SHP77 treated with DMSO at 0.1 percent for 48 hours (cell line): ENCODE results near the gene WRNIP1.
"Not testable (repeated sequence)": the region's sequence is repeated elsewhere in the genome, so short reads cannot be mapped to it uniquely, and the experiment has no call there.

Experiments
- DNase-seq: peaks from one replicate; lab custom pipeline; 2025; lab: John Stamatoyannopoulos, UW

The WRNIP1 gene

DNA sequence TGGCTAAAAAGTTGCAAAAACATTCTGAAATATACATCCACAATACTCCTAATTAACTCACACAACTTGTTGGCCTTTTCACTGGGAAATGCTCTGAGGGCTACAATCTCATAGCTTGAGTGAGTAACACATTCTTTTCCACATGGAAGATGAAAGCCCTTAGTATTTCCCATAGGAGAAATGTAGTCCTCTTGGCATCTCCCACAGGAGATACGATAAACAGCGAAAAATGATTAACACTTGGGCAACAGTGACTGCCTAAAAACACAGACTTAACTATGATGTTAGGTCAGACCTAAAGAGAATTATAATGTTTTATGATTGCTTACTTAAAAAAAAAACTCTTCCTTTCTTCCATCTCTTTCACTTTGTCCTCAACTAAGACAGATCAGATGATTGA, 23.4 kb upstream of the WRNIP1 start:
- no peak for DNase-seq

- no peak for DNase-seq
Measured at GRCh38 chr6:2743280-2744208, 21.6 kb upstream of the WRNIP1 start.

DNA sequence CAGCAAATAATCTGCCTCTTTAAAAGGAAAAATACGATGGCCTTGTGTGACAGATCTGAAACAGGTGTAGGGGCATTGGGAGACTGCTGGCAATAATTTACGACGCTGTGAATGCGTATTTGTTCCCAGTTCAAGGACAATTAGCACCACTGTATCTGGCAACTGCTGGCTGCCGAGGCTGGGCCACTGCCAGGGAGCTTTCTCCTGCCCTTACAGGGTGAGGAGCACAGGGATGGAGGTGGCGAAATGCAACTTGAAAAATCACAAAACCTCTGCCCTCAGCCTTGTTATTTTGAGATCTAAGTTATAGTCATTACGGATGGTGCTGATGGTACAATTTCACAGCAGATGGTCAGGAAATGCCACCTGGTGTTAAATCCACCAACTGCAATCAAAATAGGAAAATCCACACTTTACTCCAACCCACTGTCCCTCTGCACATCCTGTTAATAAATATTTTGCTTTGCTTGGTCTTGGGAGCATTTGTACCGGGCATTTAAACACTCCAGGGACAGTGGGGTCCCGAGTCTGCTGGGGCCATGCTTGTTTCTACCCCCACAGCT, 20.9 kb upstream of the WRNIP1 start:
- DNase-seq, result peak; percentile 64

- no peak for DNase-seq
Measured at GRCh38 chr6:2744778-2745177, 20.4 kb upstream of the WRNIP1 start.

- no peak for DNase-seq
Measured at GRCh38 chr6:2745246-2745645, 19.9 kb upstream of the WRNIP1 start.

DNA sequence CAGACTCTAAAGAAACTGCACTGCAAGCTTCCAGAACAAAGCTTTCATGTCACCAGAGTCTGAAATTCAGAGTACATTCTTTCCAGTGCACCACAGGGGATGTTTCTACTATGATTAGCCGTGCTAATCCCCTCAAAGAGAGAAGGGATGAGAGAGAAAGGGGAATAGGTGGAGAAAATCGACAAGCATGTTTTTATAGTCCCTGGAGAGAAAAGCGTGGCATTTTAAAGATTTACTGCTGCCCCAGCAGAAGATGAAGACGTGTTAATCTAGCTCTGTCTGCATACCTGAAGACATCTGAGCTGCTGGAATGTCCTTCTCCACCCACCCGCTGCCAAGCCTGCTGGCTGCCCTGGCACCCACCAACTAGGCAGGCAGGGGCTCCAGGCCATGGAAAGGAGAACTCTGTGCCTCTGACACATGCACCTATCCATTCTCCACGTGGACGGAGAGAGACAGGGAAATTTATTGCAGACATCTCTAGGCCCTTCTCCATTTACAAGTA, 18.6 kb upstream of the WRNIP1 start:
- DNase-seq, result no peak

- DNase-seq, result no peak
Measured at GRCh38 chr6:2748183-2748582, 17.0 kb upstream of the WRNIP1 start.

GRCh38 chr6:2749969-2750600, 15.1 kb upstream of the WRNIP1 start:
- peak; percentile 64 for DNase-seq

DNA sequence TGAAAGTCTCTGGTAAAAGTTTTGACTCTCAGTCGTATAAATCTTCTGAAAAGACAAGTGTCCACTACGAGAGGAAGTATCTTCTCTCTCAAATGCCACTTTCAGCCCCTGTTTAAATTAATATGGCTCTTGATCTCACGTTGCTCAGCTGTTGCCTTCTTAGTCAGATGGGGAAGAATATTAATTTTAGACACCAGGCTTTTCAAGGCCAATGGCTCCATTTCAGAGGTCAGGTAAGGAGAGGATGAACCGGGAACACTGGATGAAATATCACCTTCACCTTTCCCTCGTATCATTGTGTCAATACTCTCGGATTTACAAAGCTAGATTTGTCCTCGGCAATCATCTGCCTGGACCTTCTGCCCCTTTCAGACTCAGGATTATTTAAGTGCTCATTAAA, 14.4 kb upstream of the WRNIP1 start, which contains the start of gene MYLK4:
MYLK4 (minus strand) TSS at position 91 of the 400 bp plus-strand sequence. CDS start 1,628 bp downstream, outside the sequence.
- no peak for DNase-seq

GRCh38 chr6:2751871-2752270, 13.3 kb upstream of the WRNIP1 start:
- DNase-seq, result no peak

DNA sequence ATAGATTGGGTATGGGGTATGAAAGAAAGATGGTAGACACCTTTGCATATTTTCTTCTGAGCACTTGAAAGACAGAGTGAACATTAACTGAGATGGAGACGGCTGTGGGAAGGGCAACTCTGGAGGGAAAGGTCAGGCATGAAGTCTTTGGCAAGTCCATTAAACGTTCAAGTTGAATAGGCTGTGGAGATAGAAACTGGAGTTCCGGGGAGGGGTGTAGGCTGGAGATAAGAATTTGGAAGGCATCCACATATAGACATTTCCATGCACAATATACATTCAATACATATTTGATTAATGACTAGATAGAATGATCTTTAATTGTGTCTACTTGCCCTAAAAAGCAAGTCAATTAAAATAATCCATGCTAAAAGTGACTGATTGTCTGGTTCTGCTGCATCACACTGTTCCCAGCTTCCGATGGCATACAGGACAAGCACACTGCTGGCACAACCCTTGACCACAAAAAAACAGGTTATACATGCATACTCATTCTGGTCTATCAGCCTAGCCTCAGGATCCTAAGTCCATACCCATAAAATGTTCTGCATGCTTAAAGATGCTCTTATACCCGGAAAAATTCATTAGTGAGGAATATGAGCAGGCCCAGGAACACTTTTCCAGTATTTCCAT, 12.6 kb upstream of the WRNIP1 start:
- no peak for DNase-seq

DNA sequence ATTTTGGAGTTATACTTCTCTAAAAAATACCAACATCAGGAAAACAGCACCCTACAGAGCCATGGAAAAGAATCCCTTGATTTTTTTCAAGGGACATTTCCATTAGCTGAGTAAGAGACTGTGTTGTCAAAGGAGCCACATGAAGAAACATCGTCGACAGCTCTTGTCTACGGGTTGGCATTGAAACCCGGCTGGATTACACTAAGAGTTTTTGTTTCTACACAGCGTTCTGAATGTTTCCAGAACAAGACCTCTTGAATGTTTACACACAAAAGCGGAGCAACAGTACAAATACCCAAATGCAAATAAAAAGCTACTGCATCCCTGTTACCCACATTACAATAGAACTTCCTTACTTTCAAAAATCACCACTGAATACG, 12.1 kb upstream of the WRNIP1 start:
- no peak for DNase-seq

GRCh38 chr6:2753743-2754142, 11.4 kb upstream of the WRNIP1 start:
- no peak for DNase-seq

DNA sequence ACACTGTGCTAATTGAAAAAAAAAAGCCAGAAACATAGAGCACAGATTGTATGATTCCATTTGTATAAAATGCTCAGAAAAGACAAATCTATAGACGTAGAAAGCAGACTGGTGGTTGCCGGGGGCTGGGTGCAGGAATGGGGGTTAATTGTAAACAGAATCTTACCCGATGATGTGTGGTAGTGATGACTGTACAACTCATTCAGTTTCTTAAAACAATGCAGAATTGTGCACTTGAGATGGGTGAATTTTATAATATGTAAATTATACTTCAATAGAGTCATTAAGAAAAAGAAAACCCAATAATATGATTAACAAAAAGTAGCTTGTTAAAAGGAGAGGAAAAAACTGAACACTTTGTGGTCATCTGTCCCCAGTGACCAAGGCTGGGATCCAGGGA, 10.8 kb upstream of the WRNIP1 start:
- DNase-seq, result no peak

DNA sequence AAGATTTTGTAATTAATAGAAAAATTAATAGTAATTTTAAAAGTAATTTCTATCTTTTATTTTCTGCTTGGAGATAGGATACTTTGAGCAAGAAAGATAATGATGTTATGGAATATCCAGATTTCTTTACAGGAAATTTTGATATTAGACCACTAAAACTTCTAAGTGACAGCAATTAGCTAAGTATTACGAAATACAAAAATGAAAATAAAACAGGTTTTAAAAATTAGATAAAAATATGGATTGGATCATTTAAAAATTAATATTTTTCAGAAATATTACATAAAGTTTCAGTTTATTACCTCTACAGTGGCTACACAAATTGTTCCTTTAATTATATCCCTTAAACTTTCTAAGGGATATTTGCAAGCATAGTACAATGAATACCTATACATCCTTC, 10.3 kb upstream of the WRNIP1 start:
- DNase-seq, result no peak

- DNase-seq, result no peak
Measured at GRCh38 chr6:2755456-2755855, 9.7 kb upstream of the WRNIP1 start.

DNA sequence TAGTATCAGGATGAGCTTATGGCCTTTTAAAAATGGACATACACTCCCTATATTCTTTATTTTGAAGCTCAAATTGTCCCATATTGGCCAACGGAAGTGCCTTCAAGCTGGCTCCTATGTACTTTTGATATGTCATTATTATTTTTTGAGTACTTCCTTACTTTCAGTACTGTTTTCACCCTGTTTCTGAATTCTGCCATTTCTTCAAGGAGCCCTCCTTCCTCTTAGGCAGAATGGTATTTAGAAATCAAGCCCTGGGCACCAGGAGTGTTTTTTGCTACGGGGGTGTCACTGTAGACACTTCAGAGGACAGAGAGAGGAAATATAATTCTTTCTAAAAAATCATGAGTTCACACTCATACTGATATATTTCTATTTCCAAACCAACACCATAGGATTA, 9.0 kb upstream of the WRNIP1 start:
- no peak for DNase-seq

GRCh38 chr6:2756687-2757224, 8.4 kb upstream of the WRNIP1 start:
- no peak for DNase-seq

- no peak for DNase-seq
Measured at GRCh38 chr6:2758980-2759379, 6.2 kb upstream of the WRNIP1 start.

GRCh38 chr6:2760882-2761842, 4.0 kb upstream of the WRNIP1 start:
- DNase-seq, result no peak

- not testable (repeated sequence) for DNase-seq
Measured at GRCh38 chr6:2762868-2763267, 2.3 kb upstream of the WRNIP1 start.
